A549 (cell line): Measurements from ENCODE around the gene WASHC3.

Experiments
- BHLHE40 ChIP-seq: IDR thresholded peaks from 2 replicates; pipeline ENCODE4 v1.6.1; 2012; ENCODE audit warnings: low read depth, low read length, inconsistent platforms
- MAZ ChIP-seq: fragments of 150-350 bp; IDR thresholded peaks from 2 replicates; pipeline ENCODE4 v1.6.1; 2014; ENCODE audit warnings: antibody characterized with exemption, low read depth, low read length, borderline replicate concordance
- POLR2A ChIP-seq: IDR thresholded peaks from 2 replicates; pipeline ENCODE4 v1.6.1; 2012; ENCODE audit warnings: mild to moderate bottlenecking, low read length
- RAD21 ChIP-seq, 2 experiments: fragments of >200 bp in 1 of 2; sonication (Bioruptor Twin) in 1 of 2; formaldehyde crosslinking in 1 of 2; IDR thresholded peaks in 1 of 2; conservative IDR thresholded peaks in 1 of 2; 2 replicates in 1 of 2; 3 replicates in 1 of 2; pipeline ENCODE4 v1.6.1; 2012 to 2018; ENCODE audit warnings: inconsistent platforms in 1 of 2
- RFX5 ChIP-seq: fragments of 450-650 bp; IDR thresholded peaks from 2 replicates; pipeline ENCODE4 v1.7.1; 2014; ENCODE audit warnings: antibody characterized with exemption, mild to moderate bottlenecking, moderate library complexity
- SMC3 ChIP-seq: fragments of >200 bp; sonication (Bioruptor Twin); formaldehyde crosslinking; IDR thresholded peaks from 3 replicates; pipeline ENCODE4 v1.6.1; 2018; ENCODE audit warnings: inconsistent platforms
- TF ChIP-seq, protein P1 (sequence below): fragments of >200 bp; sonication (Bioruptor Twin); formaldehyde crosslinking; IDR thresholded peaks from 3 replicates; pipeline ENCODE4 v1.5.1; 2016
- TF ChIP-seq, protein P2 (sequence below): IDR thresholded peaks from 2 replicates; pipeline ENCODE4 v1.6.1; 2012
- TF ChIP-seq, protein P3 (sequence below): IDR thresholded peaks from 2 replicates; pipeline ENCODE4 v1.6.1; 2012; ENCODE audit warnings: low read depth, borderline replicate concordance

DNA sequence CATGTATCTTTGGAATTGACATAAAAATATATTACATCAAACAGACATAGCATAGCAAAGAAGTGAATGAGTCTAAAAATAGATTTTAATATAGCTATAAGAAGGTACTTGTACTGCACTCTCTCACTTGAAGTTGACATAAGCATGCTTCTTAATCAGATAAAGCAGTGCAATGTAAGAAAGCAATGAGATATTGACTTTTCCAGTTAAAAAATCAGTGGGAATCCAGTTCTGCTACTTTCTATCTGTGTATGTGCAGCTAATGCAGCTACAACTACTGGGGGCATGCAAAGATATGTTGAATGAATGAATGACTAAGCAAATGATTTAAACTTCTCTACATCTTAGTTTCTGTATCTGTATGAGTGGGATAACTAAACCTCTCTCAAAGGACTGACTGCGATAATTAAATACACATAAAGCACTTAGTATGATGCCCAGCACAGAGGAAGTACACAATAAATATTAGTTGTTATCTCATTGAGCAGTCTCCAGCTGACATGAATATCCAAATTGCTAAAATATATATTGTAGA is 10.3 kb downstream of the WASHC3 start:
- TF ChIP-seq RAD21 (conservative IDR thresholded peaks at IDR 0.05 in 1 of 2, IDR thresholded peaks at IDR 0.05 in 1 of 2) (no peak), POLR2A (no peak), BHLHE40 (no peak), RFX5 (no peak), MAZ (no peak), SMC3 (no peak)
- TF ChIP-seq, protein P1, sequence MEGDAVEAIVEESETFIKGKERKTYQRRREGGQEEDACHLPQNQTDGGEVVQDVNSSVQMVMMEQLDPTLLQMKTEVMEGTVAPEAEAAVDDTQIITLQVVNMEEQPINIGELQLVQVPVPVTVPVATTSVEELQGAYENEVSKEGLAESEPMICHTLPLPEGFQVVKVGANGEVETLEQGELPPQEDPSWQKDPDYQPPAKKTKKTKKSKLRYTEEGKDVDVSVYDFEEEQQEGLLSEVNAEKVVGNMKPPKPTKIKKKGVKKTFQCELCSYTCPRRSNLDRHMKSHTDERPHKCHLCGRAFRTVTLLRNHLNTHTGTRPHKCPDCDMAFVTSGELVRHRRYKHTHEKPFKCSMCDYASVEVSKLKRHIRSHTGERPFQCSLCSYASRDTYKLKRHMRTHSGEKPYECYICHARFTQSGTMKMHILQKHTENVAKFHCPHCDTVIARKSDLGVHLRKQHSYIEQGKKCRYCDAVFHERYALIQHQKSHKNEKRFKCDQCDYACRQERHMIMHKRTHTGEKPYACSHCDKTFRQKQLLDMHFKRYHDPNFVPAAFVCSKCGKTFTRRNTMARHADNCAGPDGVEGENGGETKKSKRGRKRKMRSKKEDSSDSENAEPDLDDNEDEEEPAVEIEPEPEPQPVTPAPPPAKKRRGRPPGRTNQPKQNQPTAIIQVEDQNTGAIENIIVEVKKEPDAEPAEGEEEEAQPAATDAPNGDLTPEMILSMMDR = no peak
- TF ChIP-seq, protein P2, sequence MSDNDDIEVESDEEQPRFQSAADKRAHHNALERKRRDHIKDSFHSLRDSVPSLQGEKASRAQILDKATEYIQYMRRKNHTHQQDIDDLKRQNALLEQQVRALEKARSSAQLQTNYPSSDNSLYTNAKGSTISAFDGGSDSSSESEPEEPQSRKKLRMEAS = no peak
- TF ChIP-seq, protein P3, sequence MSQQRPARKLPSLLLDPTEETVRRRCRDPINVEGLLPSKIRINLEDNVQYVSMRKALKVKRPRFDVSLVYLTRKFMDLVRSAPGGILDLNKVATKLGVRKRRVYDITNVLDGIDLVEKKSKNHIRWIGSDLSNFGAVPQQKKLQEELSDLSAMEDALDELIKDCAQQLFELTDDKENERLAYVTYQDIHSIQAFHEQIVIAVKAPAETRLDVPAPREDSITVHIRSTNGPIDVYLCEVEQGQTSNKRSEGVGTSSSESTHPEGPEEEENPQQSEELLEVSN = no peak
